ENCODE measurements around the gene POMP.
A peak's percentile ranks its signal among the peaks of the same experiment; 100 is the strongest.

POMP gene, protein sequence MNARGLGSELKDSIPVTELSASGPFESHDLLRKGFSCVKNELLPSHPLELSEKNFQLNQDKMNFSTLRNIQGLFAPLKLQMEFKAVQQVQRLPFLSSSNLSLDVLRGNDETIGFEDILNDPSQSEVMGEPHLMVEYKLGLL

GRCh38 chr13:28658796-28659620 is at the start of gene POMP:
TSS of gene POMP (plus strand) at chr13:28659130. CDS start at chr13:28659185, 55 bp downstream.
- DNase-seq, result peak; percentile 62

- no peak for DNase-seq
Measured at GRCh38 chr13:28609381-28609780, 49.5 kb upstream of the POMP start.

DNA sequence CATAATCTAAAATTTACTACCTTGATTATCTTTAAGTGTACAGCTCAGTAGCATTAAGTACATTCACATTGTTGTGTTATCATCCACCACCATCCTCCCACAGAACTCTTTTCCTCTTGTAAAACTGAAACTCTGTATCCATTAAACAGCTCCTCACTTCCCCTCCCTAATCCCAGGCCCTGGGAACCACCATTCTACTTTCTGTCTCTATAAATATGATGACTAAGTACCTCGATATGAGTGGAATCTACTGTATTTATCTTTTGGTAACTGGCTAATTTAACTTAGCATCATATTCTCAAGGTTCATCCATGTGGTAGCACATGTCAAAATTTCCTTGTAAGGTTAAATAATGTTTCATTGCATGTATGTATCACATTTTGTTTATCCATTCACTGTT is 49.0 kb upstream of the POMP start:
- DNase-seq, result peak; percentile 63

DNA sequence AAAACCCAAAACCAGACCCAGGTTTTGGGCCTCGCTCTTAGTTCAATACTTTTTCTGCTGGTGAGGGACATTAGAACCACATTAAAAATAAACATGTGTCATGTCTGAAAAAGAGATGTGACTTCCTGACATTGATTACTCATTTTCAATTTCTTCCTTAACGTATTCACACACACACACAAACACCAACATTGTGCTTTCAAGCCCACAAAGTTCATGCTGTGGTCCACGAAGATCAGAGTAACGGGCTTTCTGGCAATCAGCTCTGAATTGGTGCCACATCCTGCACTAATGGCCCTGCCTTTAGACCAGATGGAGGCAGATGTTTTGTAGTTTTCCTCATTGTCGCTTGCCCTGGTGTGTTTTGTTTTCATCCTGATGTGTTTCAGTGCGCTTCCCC is 47.9 kb upstream of the POMP start:
- DNase-seq, result no peak

DNA sequence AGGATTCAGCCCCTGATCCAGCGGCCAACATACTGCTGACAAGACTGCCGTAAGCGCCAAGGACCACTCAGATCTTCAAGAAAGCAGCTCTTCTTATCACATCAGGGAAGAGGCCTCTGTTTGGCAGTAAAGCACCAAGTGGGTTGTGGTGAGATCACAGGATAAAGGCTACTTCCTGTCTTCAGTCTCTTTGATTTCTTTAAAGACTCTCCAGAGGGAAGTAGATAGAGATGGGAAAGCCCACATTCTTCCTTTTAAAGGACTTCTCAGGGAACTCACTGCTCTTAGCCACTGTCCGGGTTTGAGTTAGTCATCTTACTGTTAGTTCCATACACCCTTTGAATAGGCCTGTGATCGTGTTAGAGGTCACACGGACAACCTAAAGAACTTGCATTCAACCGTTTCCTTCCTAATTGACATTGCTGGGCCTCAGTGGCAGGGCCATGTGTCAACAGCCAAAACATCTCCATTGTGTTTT is 47.2 kb upstream of the POMP start:
- DNase-seq, result no peak

DNA sequence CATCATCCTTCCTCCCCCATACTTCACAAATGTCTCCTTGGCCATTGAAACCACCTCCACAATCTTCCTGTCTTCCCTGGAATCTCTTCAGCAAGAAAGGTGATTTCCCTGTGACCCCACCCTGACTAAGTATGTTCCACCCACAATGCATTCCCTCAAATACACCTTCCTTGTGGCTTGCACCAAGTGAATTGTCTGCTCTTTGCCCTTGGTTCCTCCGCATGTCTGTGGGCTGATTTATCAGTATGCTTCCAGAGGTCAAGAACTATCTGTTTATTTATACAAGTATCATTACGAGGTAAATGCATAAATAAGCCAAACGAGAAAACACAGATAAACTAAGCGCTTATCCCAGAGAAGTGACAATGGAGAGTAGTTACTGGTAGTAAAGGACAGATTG is 45.4 kb upstream of the POMP start:
- DNase-seq, result no peak

DNA sequence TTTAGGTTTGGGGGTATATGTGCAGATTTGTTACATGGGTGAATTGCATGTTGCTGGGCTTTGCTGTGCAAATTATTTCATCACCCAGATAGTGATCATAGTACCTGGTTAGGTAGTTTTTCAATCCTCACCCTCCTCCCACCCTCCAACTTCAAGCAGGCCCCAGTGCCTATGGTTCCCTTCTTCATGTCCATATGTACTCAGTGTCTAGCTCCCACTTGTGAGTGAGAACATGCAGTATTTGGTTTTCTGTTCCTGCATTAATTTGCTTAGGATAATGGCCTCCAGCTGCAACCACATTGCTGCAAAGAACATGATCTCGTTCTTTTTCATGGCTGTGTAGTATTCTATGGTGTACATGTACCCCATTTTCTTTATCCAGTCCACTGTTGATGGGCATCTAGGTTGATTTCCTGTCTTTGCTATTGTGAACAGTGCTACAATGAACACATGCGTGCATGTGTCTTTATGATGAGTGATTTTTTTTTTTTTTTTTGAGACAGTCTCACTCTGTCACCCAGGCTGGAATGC is 42.9 kb upstream of the POMP start:
- DNase-seq, result no peak

GRCh38 chr13:28618230-28618994 is 40.5 kb upstream of the POMP start:
- DNase-seq, result no peak

GRCh38 chr13:28620011-28620830 is 38.7 kb upstream of the POMP start:
- DNase-seq, result no peak

GRCh38 chr13:28621449-28621848 is 37.5 kb upstream of the POMP start:
- no peak for DNase-seq

DNA sequence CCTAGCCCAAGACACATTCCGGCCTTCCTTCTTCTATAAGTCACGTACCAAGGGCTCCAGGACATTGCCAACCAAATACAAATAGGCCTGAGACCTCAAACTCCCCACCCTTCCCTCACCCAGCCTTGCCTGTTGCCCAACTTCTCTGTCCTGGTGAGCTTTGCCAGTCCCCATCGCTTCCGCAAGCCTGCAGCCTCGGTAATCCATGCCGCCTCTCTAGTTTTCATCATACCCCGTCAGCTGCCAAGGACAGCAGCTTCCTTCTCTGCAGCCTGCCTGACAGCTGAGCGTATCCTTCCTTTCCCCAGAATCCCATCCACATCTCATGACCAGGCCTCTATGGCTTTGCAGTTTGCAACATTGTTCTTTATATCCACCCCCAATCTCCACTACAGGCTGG is 36.6 kb upstream of the POMP start:
- no peak for DNase-seq

DNA sequence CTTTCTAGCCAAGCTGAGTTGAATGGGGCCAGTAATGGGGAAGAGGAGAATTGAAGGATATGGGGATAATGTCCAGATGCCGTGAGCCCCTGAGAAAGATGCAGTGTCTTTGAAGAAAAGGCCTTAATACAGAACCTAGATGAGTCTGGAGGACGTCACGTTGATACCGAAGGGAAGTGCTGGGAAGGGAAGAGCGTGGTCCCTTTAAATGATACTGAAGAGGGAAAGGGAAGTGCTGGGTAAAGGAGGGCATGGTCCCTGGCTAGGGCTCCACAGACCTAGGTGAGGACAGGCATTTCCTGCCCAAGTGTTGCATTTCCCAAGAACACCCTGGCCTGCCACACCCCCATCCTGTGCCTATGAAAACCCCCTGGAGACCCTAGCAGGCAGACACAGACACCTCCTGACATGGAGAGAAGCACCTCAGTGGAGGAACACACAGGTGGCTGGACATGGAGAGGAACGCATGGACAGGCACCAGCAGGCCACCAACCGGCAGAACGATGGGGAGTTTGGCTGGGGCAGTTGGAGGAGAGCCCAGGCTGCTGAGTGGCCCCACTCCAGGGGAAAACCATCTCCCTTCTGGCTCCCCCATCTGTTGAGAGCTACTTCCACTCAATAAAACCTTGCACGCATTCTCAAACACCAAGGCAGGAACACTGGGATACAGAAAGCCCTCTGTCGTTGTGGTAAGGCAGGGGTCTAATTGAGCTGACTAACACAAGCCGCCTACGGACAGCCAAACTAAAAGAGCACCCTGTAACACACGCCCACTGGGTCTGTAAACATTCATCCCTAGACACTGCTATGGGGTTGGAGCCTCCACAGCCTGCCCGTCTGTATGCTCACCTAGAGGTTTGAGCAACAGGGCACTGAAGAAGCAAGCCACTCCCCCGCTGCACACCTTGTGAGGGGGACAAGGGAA is 34.9 kb upstream of the POMP start:
- DNase-seq, result no peak

DNA sequence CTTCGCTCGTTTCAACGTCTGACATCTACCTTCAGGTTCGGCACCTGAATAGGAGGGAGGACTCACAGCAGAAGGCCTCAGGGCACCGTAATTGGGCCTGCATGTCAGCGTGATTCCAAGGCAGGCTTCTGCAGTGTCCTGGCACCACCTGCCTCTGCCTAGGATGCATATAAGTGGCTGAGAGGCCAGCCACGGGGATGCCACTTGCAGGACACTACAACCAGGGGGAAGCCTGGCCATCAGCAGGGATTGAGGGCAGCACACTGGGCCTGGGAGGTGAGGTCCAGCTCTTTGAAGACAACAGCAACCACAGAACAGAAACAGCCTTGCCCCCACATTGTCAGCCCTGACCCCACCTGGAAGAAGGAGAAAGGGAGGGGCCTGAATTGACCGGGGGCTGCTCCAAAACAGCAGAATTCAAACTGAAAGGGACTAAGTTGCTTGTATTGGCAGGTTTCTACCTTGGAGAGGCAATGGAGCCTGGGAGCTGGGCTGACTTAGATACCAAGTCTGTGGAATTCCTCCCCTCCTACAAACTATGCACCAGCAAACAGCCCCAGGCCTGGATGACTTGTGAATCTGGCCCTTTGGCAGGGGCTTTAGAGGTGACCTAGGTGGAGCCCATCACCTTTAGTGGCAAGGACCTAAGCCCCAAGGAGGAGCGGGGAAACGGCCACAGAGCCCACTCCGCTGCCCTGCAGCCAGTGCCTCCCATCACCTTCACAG is 34.1 kb upstream of the POMP start:
- no peak for DNase-seq

DNA sequence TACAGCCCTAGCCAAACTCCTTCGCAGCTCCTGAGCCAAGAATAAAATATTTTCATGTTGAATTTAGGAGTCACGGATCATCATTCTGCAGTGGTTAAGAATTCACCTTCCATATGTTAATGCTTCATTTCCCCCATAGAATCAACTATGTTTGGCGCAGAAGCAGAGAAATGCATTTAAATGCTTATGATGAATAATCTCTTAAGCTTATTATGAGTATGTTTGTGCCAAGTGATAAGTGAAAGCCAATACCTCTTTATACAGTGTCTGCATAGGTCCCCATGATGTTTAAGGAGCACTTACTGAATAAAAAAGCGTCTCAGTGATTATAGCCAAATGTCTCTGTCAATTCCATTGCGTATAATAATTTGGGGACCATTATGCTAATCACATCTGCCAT is 32.7 kb upstream of the POMP start:
- no peak for DNase-seq

DNA sequence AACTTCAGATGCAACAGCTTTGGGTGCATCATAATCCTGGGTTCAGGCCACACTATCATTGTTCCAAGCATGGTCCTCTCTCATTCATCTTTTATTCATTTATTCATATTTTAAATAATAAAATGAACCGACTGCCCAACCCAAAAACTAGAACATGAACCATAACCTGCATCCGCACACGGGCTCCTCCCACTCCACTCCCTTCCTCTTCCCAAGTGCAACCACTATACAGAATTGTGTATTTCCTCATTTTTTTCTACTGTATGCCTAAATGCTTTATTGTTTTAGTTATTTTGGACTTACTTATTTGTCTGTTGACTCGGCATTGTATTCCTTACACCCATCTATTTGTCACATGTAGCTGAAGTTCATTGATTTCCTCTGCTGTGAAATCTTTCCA is 30.7 kb upstream of the POMP start:
- DNase-seq, result no peak

GRCh38 chr13:28630869-28631268 is 28.1 kb upstream of the POMP start:
- DNase-seq, result no peak

- DNase-seq, result no peak
Measured at GRCh38 chr13:28631801-28632200, 27.1 kb upstream of the POMP start.

DNA sequence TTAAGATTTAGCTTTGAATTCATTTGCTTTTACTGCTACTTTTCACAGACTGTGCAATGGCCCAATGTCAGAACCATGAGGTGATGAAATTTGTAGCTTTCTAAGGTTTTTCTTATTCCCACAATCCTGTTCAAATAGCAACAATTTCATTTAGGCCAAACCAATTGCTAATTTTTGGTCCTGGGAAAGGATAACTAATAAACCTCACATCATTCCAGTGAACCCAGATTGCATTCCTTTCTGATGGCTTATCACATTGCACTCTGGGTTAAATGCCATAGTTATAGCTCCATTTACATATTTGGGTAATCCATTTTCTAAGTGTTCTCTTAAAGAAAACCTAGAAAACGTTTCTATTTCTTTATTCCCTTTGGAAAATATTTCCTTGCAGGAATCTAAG is 22.9 kb upstream of the POMP start:
- peak; percentile 19 for DNase-seq

DNA sequence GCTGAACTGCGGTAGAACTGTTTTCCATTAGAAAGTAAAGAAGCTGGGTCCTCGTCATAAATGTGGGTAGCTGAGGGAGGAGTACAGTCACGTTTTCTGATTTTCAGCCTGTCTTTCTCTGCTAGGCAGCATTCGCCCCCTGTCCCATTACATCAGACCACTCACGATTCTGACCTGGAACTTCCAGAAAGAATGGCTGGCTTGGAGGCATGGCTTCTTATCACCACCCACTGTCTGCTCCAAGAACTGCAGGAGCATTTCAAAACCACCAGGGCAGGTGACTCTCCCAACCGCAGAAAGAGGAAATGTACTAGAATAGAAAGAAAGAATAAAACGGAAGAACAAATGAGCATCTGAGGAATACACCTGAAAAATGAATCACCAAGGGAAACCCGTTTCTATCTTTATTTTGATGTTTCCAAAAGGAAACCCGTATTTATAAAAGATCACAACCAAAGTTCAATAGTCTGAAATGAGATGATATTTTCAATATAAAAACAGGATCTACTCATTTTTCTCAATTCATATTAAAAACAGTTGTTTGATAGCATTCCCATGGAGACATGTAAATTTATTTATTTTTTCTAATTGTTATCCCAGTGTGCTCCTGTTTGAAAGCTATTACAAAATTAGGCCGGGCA is 22.1 kb upstream of the POMP start:
- peak; percentile 74 for DNase-seq

GRCh38 chr13:28637714-28638355 is 21.1 kb upstream of the POMP start:
- DNase-seq, result no peak

All from kidney glomerular epithelial cell (primary cell).